ENCODE data around the gene FBXO30.

Gene FBXO30

GRCh38 chr6:145814501-145815308, at the start of gene FBXO30:
TSS of gene FBXO30 (minus strand) at chr6:145814795. CDS start at chr6:145806405, 8,390 bp downstream.
- Histone ChIP-seq H3K27ac (peak within 1 kb of the TSS; percentile 75 to 97 (median 93)), H3K4me3 (peak within 1 kb of the TSS; percentile 60 to 85 (median 68))

GRCh38 chr6:145863988-145864616, 49.5 kb upstream of the FBXO30 start:
- H3K27ac ChIP-seq = no peak overlapping the region
- no peak overlapping the region for H3K4me3 ChIP-seq

- no peak overlapping the region for H3K4me3 ChIP-seq
- H3K27ac ChIP-seq = no peak overlapping the region
These were observed 48.8 kb upstream of the FBXO30 start for GRCh38 chr6:145863366-145863765.

GRCh38 chr6:145860562-145860961, 46.0 kb upstream of the FBXO30 start:
- Histone ChIP-seq H3K27ac (no peak overlapping the region), H3K4me3 (no peak overlapping the region)

- Histone ChIP-seq H3K27ac (peak overlapping the region in 3 of 21 experiments; percentile 1 to 44 (median 12)), H3K4me3 (no peak overlapping the region)
These were observed 36.1 kb upstream of the FBXO30 start for GRCh38 chr6:145850671-145851070.

- H3K4me3 ChIP-seq = no peak overlapping the region
- no peak overlapping the region for H3K27ac ChIP-seq
These were observed 33.9 kb upstream of the FBXO30 start for GRCh38 chr6:145848541-145848940.

GRCh38 chr6:145845557-145845956, 31.0 kb upstream of the FBXO30 start:
- Histone ChIP-seq H3K27ac (no peak overlapping the region), H3K4me3 (no peak overlapping the region)

GRCh38 chr6:145844933-145845540, 30.4 kb upstream of the FBXO30 start:
- no peak overlapping the region for H3K4me3 ChIP-seq
- no peak overlapping the region for H3K27ac ChIP-seq

GRCh38 chr6:145842693-145843546, 28.3 kb upstream of the FBXO30 start:
- Histone ChIP-seq H3K27ac (peak overlapping the region in 6 of 21 experiments; percentile 14 to 66 (median 40)), H3K4me3 (no peak overlapping the region)

- no peak overlapping the region for H3K4me3 ChIP-seq
- H3K27ac ChIP-seq = peak overlapping the region in 3 of 21 experiments; percentile 28 to 66 (median 42)
These were observed 27.1 kb upstream of the FBXO30 start for GRCh38 chr6:145841668-145842067.

- Histone ChIP-seq H3K4me3 (no peak overlapping the region), H3K27ac (no peak overlapping the region)
These were observed 25.1 kb upstream of the FBXO30 start for GRCh38 chr6:145839653-145840052.

- Histone ChIP-seq H3K4me3 (no peak overlapping the region), H3K27ac (no peak overlapping the region)
These were observed 23.7 kb upstream of the FBXO30 start for GRCh38 chr6:145838305-145838704.

- H3K4me3 ChIP-seq = no peak overlapping the region
- no peak overlapping the region for H3K27ac ChIP-seq
These were observed 22.2 kb upstream of the FBXO30 start for GRCh38 chr6:145836772-145837171.

- no peak overlapping the region for H3K27ac ChIP-seq
These were observed 21.6 kb upstream of the FBXO30 start for GRCh38 chr6:145836170-145836569.

GRCh38 chr6:145830612-145831011, 16.0 kb upstream of the FBXO30 start:
- no peak overlapping the region for H3K27ac ChIP-seq
- H3K4me3 ChIP-seq = no peak overlapping the region

More at GRCh38 chr6:145836170-145836569, 21.6 kb upstream of the FBXO30 start:
- H3K4me3 ChIP-seq = no peak overlapping the region

GRCh38 chr6:145829950-145830349, 15.4 kb upstream of the FBXO30 start:
- Histone ChIP-seq H3K4me3 (no peak overlapping the region), H3K27ac (no peak overlapping the region)

- no peak overlapping the region for H3K27ac ChIP-seq
- no peak overlapping the region for H3K4me3 ChIP-seq
These were observed 14.5 kb upstream of the FBXO30 start for GRCh38 chr6:145829102-145829501.

GRCh38 chr6:145824344-145824743, 9.7 kb upstream of the FBXO30 start:
- H3K27ac ChIP-seq = no peak overlapping the region

GRCh38 chr6:145823328-145823944, 8.8 kb upstream of the FBXO30 start:
- Histone ChIP-seq H3K4me3 (no peak overlapping the region), H3K27ac (no peak overlapping the region)

More at GRCh38 chr6:145824344-145824743, 9.7 kb upstream of the FBXO30 start:
- no peak overlapping the region for H3K4me3 ChIP-seq

Data from skin epidermis (tissue), 12 donors.